ENCODE data around the gene NDRG3. TPM values are rescaled to one million over a fixed set of nuclear protein-coding genes. Genes with fewer than 3 reads are reported as not detected.
"Not testable (repeated sequence)": the region's sequence is repeated elsewhere in the genome, so short reads cannot be mapped to it uniquely, and the experiment has no call there.

The NDRG3 gene
- total RNA-seq, 1 donor from 2014 or later = 33.1 TPM

DNA sequence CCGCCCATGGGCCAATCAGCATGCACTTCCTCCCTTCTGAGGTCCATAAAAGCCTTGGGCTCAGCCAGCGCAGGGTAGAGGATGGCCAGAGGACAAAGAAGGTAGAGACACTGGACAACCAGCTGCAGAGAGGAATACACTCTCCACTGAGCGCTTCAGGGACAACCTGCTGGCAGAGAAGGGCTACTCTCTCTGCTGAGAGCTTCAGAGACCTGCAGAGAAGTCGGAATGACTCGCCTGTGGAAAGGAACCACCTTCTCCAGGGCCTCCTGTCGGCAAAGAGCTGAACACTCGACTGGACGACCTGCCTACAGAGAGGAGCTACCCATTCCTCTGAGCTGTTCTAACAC is 68.5 kb downstream of the NDRG3 start:
- FAIRE-seq (no peak), DNase-seq (ENCODE audit: low read depth) (no peak)
- Histone ChIP-seq H3K79me2 (ENCODE audit: insufficient read depth, low read length) (no peaks in the 10 kb centered on the region), H3K4me1 (ENCODE audit: insufficient read depth, low read length) (no peaks in the 10 kb centered on the region), H3K36me3 (ENCODE audit: insufficient read depth, low read length) (peaks cover 7% of the 10 kb centered on the region), H3K4me2 (ENCODE audit: low read length) (no peak overlapping the region), H4K20me1 (ENCODE audit: insufficient read depth, low read length) (no peaks in the 10 kb centered on the region), H3K27me3 (ENCODE audit: insufficient read depth, low read length) (no peaks in the 10 kb centered on the region), H2AFZ (ENCODE audit: low read depth, low read length) (no peak overlapping the region), H3K27ac (ENCODE audit: low read depth, low read length) (no peak overlapping the region), H3K4me3 (ENCODE audit: insufficient read depth, low read depth, low read length) (no peak overlapping the region), H3K9me3 (ENCODE audit: insufficient read depth, low read depth, low read length) (no peaks in the 10 kb centered on the region), H3K9ac (ENCODE audit: low read length) (no peak overlapping the region)
- no peaks in the 10 kb centered on the region for H3K9me3 Mint-ChIP-seq (ENCODE audit: unreplicated experiment)
- no peaks in the 10 kb centered on the region for H3K27me3 Mint-ChIP-seq (ENCODE audit: low read depth, unreplicated experiment)
- no peaks in the 10 kb centered on the region for H3K4me1 Mint-ChIP-seq (ENCODE audit: low read depth, unreplicated experiment)
- no peak for TF ChIP-seq EZH2 (IDR thresholded peaks at IDR 0.05; ENCODE audit: insufficient read depth, low read length)
- TF ChIP-seq, protein P1, sequence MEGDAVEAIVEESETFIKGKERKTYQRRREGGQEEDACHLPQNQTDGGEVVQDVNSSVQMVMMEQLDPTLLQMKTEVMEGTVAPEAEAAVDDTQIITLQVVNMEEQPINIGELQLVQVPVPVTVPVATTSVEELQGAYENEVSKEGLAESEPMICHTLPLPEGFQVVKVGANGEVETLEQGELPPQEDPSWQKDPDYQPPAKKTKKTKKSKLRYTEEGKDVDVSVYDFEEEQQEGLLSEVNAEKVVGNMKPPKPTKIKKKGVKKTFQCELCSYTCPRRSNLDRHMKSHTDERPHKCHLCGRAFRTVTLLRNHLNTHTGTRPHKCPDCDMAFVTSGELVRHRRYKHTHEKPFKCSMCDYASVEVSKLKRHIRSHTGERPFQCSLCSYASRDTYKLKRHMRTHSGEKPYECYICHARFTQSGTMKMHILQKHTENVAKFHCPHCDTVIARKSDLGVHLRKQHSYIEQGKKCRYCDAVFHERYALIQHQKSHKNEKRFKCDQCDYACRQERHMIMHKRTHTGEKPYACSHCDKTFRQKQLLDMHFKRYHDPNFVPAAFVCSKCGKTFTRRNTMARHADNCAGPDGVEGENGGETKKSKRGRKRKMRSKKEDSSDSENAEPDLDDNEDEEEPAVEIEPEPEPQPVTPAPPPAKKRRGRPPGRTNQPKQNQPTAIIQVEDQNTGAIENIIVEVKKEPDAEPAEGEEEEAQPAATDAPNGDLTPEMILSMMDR (IDR thresholded peaks at IDR 0.05; ENCODE audit: insufficient read depth, low read depth, low read length) = no peak
- peak overlapping the region; percentile 8 for H3K27ac Mint-ChIP-seq (ENCODE audit: unreplicated experiment)
- H3K4me3 Mint-ChIP-seq (ENCODE audit: unreplicated experiment) = peak overlapping the region; percentile 56
- H3K36me3 Mint-ChIP-seq (ENCODE audit: low read depth, unreplicated experiment) = peaks cover 3% of the 10 kb centered on the region

GRCh38 chr20:36676701-36677421 is 69.0 kb downstream of the NDRG3 start:
- Histone ChIP-seq H3K4me2 (ENCODE audit: low read length) (no peak overlapping the region), H3K79me2 (ENCODE audit: insufficient read depth, low read length) (no peaks in the 10 kb centered on the region), H3K9me3 (ENCODE audit: insufficient read depth, low read depth, low read length) (no peaks in the 10 kb centered on the region), H4K20me1 (ENCODE audit: insufficient read depth, low read length) (no peaks in the 10 kb centered on the region), H3K4me1 (ENCODE audit: insufficient read depth, low read length) (no peaks in the 10 kb centered on the region), H3K27me3 (ENCODE audit: insufficient read depth, low read length) (no peaks in the 10 kb centered on the region), H3K36me3 (ENCODE audit: insufficient read depth, low read length) (peaks cover 2% of the 10 kb centered on the region), H3K9ac (ENCODE audit: low read length) (no peak overlapping the region), H3K27ac (ENCODE audit: low read depth, low read length) (no peak overlapping the region), H3K4me3 (ENCODE audit: insufficient read depth, low read depth, low read length) (no peak overlapping the region), H2AFZ (ENCODE audit: low read depth, low read length) (no peak overlapping the region)
- peaks cover 3% of the 10 kb centered on the region for H3K36me3 Mint-ChIP-seq (ENCODE audit: low read depth, unreplicated experiment)
- peak overlapping the region; percentile 20 for H3K4me3 Mint-ChIP-seq (ENCODE audit: unreplicated experiment)
- TF ChIP-seq, protein P1 (IDR thresholded peaks at IDR 0.05; ENCODE audit: insufficient read depth, low read depth, low read length) = no peak
- no peak for TF ChIP-seq EZH2 (IDR thresholded peaks at IDR 0.05; ENCODE audit: insufficient read depth, low read length)
- no peaks in the 10 kb centered on the region for H3K27me3 Mint-ChIP-seq (ENCODE audit: low read depth, unreplicated experiment)
- H3K9me3 Mint-ChIP-seq (ENCODE audit: unreplicated experiment) = no peaks in the 10 kb centered on the region
- H3K4me1 Mint-ChIP-seq (ENCODE audit: low read depth, unreplicated experiment) = no peaks in the 10 kb centered on the region
- DNase-seq (ENCODE audit: low read depth) (no peak), FAIRE-seq (no peak)
- no peak overlapping the region for H3K27ac Mint-ChIP-seq (ENCODE audit: unreplicated experiment)

DNA sequence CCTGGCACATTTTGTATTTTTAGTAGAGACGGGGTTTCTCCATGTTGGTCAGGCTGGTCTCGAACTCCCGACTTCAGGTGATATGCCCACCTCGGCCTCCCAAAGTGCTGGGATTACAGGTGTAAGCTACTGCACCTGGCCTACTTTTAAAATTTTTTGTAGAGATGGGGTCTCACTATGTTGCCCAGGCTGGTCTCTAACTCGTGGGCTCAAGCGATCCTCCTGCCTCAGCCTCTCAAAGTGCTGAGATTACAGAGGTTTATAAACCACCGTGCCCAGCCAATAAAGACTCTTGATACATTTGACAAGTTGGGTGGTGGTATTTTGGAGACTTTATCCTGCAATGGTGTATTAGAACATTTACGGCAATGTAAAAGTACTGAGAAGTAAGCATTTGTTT is 70.3 kb downstream of the NDRG3 start:
- H3K4me1 ChIP-seq (ENCODE audit: insufficient read depth, low read length); H3K27ac ChIP-seq (ENCODE audit: low read depth, low read length); DNase-seq (ENCODE audit: low read depth); H3K27ac Mint-ChIP-seq (ENCODE audit: unreplicated experiment); H3K9ac ChIP-seq (ENCODE audit: low read length); H3K9me3 ChIP-seq (ENCODE audit: insufficient read depth, low read depth, low read length); H4K20me1 ChIP-seq (ENCODE audit: insufficient read depth, low read length); H3K27me3 Mint-ChIP-seq (ENCODE audit: low read depth, unreplicated experiment); H2AFZ ChIP-seq (ENCODE audit: low read depth, low read length); H3K36me3 ChIP-seq (ENCODE audit: insufficient read depth, low read length); H3K27me3 ChIP-seq (ENCODE audit: insufficient read depth, low read length); FAIRE-seq; H3K4me1 Mint-ChIP-seq (ENCODE audit: low read depth, unreplicated experiment); H3K9me3 Mint-ChIP-seq (ENCODE audit: unreplicated experiment); H3K4me3 Mint-ChIP-seq (ENCODE audit: unreplicated experiment); H3K4me3 ChIP-seq (ENCODE audit: insufficient read depth, low read depth, low read length); H3K4me2 ChIP-seq (ENCODE audit: low read length); H3K36me3 Mint-ChIP-seq (ENCODE audit: low read depth, unreplicated experiment); H3K79me2 ChIP-seq (ENCODE audit: insufficient read depth, low read length): not testable (repeated sequence)

Data from astrocyte (in vitro differentiated cells and primary cell).